OCI-LY3 (cell line): ENCODE data around the gene NR2F2.

Source experiments
- H2AFZ ChIP-seq: fragments of 200-600, 300-600 bp; shearing (Covaris generic); 2 replicates; pipeline ENCODE4 v1.6.0; 2014; ENCODE audit warnings: antibody characterized with exemption, low read depth, low read length
- H3K27ac ChIP-seq: fragments of 200-600, 300-600 bp; sonication (generic); 2 replicates; pipeline ENCODE4 v1.5.1; 2014; ENCODE audit warnings: mild to moderate bottlenecking, low read length, moderate library complexity, mixed read lengths
- H3K27me3 ChIP-seq: fragments of 200-600, 300-600 bp; sonication (generic); 2 replicates; pipeline ENCODE4 v1.6.1; 2014; ENCODE audit warnings: low read depth, low read length, mixed read lengths
- H3K36me3 ChIP-seq: fragments of 200-600, 300-600 bp; sonication (generic); replicated peaks from 2 replicates; pipeline ENCODE3; 2014; ENCODE audit warnings: low read depth, low read length, mixed read lengths
- H3K4me1 ChIP-seq: fragments of 300-600, 200-600 bp; sonication (generic); 2 replicates; pipeline ENCODE4 v1.6.1; 2014; ENCODE audit warnings: low read length, mixed read lengths
- H3K4me2 ChIP-seq: fragments of 200-600, 300-600 bp; sonication (generic); 2 replicates; pipeline ENCODE4 v1.6.1; 2014; ENCODE audit warnings: low read length, mixed read lengths
- H3K4me3 ChIP-seq: fragments of 300-600, 200-600 bp; sonication (generic); 2 replicates; pipeline ENCODE4 v1.5.1; 2014; ENCODE audit warnings: antibody characterized with exemption, mild to moderate bottlenecking, low read length, moderate library complexity
- H3K79me2 ChIP-seq: fragments of 300-600, 200-600 bp; shearing (Covaris generic); 2 replicates; pipeline ENCODE4 v1.6.1; 2014; ENCODE audit warnings: mild to moderate bottlenecking, low read length, mixed read lengths
- H3K9ac ChIP-seq: fragments of 300-600, 200-600 bp; shearing (Covaris generic); 2 replicates; pipeline ENCODE4 v1.6.0; 2014; ENCODE audit warnings: mild to moderate bottlenecking, low read length, moderate library complexity
- H3K9me3 ChIP-seq: fragments of 200-600, 300-600 bp; shearing (Covaris generic); 2 replicates; pipeline ENCODE4 v1.6.1; 2014; ENCODE audit warnings: low read length, mixed read lengths; ENCODE audit not compliant: insufficient read depth
- H4K20me1 ChIP-seq: fragments of 200-600, 300-600 bp; sonication (generic); 2 replicates; pipeline ENCODE4 v1.6.1; 2016; ENCODE audit warnings: low read length, mixed read lengths; ENCODE audit not compliant: insufficient read depth
- CTCF ChIP-seq: fragments of 200-600, 300-600 bp; sonication (generic); IDR thresholded peaks from 2 replicates; pipeline ENCODE4 v1.5.1; 2014; ENCODE audit warnings: antibody characterized with exemption, low read length, low read depth
- EZH2phosphoT487 ChIP-seq: fragments of 200-600 bp; shearing (Covaris generic); IDR thresholded peaks from 2 replicates; pipeline ENCODE4 v1.6.1; 2018; ENCODE audit warnings: antibody characterized with exemption, mixed run types, low read depth

The NR2F2 gene

GRCh38 chr15:96337365-96338023, 7.0 kb downstream of the NR2F2 start:
- Histone ChIP-seq H3K4me2 (no peak overlapping the region), H3K9me3 (no peaks in the 10 kb centered on the region), H3K79me2 (no peaks in the 10 kb centered on the region), H3K4me3 (no peak overlapping the region), H2AFZ (no peak overlapping the region), H4K20me1 (no peaks in the 10 kb centered on the region), H3K27ac (no peak overlapping the region), H3K36me3 (no peaks in the 10 kb centered on the region), H3K9ac (no peak overlapping the region), H3K27me3 (peaks cover 22% of the 10 kb centered on the region; the same call in 1 of the 2 replicates), H3K4me1 (no peaks in the 10 kb centered on the region)
- TF ChIP-seq CTCF (no peak), EZH2phosphoT487 (no peak)

GRCh38 chr15:96338074-96338765, 7.7 kb downstream of the NR2F2 start:
- Histone ChIP-seq H3K27ac (no peak overlapping the region), H3K79me2 (no peaks in the 10 kb centered on the region), H3K4me1 (no peaks in the 10 kb centered on the region), H3K36me3 (no peaks in the 10 kb centered on the region), H3K27me3 (peaks cover 22% of the 10 kb centered on the region; the same call in 1 of the 2 replicates), H3K9ac (no peak overlapping the region), H3K4me2 (no peak overlapping the region), H3K9me3 (no peaks in the 10 kb centered on the region), H4K20me1 (no peaks in the 10 kb centered on the region), H2AFZ (no peak overlapping the region), H3K4me3 (no peak overlapping the region)
- TF ChIP-seq EZH2phosphoT487 (no peak), CTCF (no peak)

- peaks cover 22% of the 10 kb centered on the region; the same call in 1 of the 2 replicates for H3K27me3 ChIP-seq
- H3K27ac ChIP-seq: no peak overlapping the region
- H3K79me2 ChIP-seq: no peaks in the 10 kb centered on the region
These were observed 8.5 kb downstream of the NR2F2 start for GRCh38 chr15:96338766-96339618.

More at GRCh38 chr15:96338766-96339618, 8.5 kb downstream of the NR2F2 start:
- Histone ChIP-seq H2AFZ (no peak overlapping the region), H3K4me1 (no peaks in the 10 kb centered on the region), H3K4me3 (no peak overlapping the region), H3K36me3 (no peaks in the 10 kb centered on the region), H3K9ac (no peak overlapping the region), H3K9me3 (no peaks in the 10 kb centered on the region), H4K20me1 (no peaks in the 10 kb centered on the region), H3K4me2 (no peak overlapping the region)
- TF ChIP-seq CTCF: no peak
- TF ChIP-seq EZH2phosphoT487: no peak
